ENCODE data around the gene MANBA.

MANBA gene

GRCh38 chr4:102760645-102761295 is at the start of gene MANBA:
Gene MANBA (minus strand): TSS chr4:102760968. CDS start chr4:102760894, 74 bp downstream.
- peak; percentile 73 for DNase-seq

GRCh38 chr4:102809691-102810090 is 48.9 kb upstream of the MANBA start:
- no peak for DNase-seq

GRCh38 chr4:102809190-102809589 is 48.4 kb upstream of the MANBA start:
- DNase-seq = no peak

- no peak for DNase-seq
These were observed 47.2 kb upstream of the MANBA start for GRCh38 chr4:102808009-102808408.

- DNase-seq = no peak
These were observed 46.6 kb upstream of the MANBA start for GRCh38 chr4:102807345-102807744.

GRCh38 chr4:102799816-102800215 is 39.0 kb upstream of the MANBA start:
- DNase-seq = no peak

GRCh38 chr4:102794999-102795398 is 34.2 kb upstream of the MANBA start:
- DNase-seq = no peak

GRCh38 chr4:102792361-102792936 is 31.7 kb upstream of the MANBA start:
- no peak for DNase-seq

- no peak for DNase-seq
These were observed 30.6 kb upstream of the MANBA start for GRCh38 chr4:102791318-102791835.

- no peak for DNase-seq
These were observed 28.5 kb upstream of the MANBA start for GRCh38 chr4:102789317-102789717.

- DNase-seq = no peak
These were observed 27.2 kb upstream of the MANBA start for GRCh38 chr4:102787944-102788343.

- no peak for DNase-seq
These were observed 26.5 kb upstream of the MANBA start for GRCh38 chr4:102787096-102787881.

- DNase-seq = no peak
These were observed 25.5 kb upstream of the MANBA start for GRCh38 chr4:102786279-102786678.

GRCh38 chr4:102783006-102783405 is 22.2 kb upstream of the MANBA start:
- no peak for DNase-seq

- DNase-seq = no peak
These were observed 20.8 kb upstream of the MANBA start for GRCh38 chr4:102781570-102781969.

- DNase-seq = no peak
These were observed 19.8 kb upstream of the MANBA start for GRCh38 chr4:102780476-102781144.

- no peak for DNase-seq
These were observed 18.4 kb upstream of the MANBA start for GRCh38 chr4:102779204-102779603.

GRCh38 chr4:102778720-102779119 is 18.0 kb upstream of the MANBA start:
- no peak for DNase-seq

GRCh38 chr4:102775805-102776204 is 15.0 kb upstream of the MANBA start:
- no peak for DNase-seq

GRCh38 chr4:102774254-102774653 is 13.5 kb upstream of the MANBA start:
- DNase-seq = no peak

- no peak for DNase-seq
These were observed 12.1 kb upstream of the MANBA start for GRCh38 chr4:102772738-102773340.

GRCh38 chr4:102764901-102765300 is 4.1 kb upstream of the MANBA start:
- no peak for DNase-seq

GRCh38 chr4:102761906-102762305 is 1.1 kb upstream of the MANBA start:
- no peak for DNase-seq
